ENCODE results near the gene CATSPERB. TPM values are rescaled to one million over a fixed set of nuclear protein-coding genes. Genes with fewer than 3 reads are reported as not detected.

The CATSPERB gene
- total RNA-seq, 2 donors from 2014 or later, result 0.19 to 3.5 TPM

- Histone ChIP-seq H3K27me3 (no peaks in the 10 kb centered on the region), H3K4me3 (no peak overlapping the region), H3K27ac (no peak overlapping the region), H3K9me3 (no peaks in the 10 kb centered on the region), H3K36me3 (no peaks in the 10 kb centered on the region), H3K4me1 (no peaks in the 10 kb centered on the region)
- no peak for DNase-seq (ENCODE audit: low spot score)
- TF ChIP-seq CTCF (IDR thresholded peaks at IDR 0.05), result no peak
Measured at GRCh38 chr14:91719839-91720238, 12.0 kb downstream of the CATSPERB start.

GRCh38 chr14:91716999-91717398 is 14.9 kb downstream of the CATSPERB start:
- Histone ChIP-seq H3K4me3 (no peak overlapping the region), H3K27ac (no peak overlapping the region), H3K9me3 (no peaks in the 10 kb centered on the region), H3K4me1 (no peaks in the 10 kb centered on the region), H3K36me3 (no peaks in the 10 kb centered on the region), H3K27me3 (no peaks in the 10 kb centered on the region)
- DNase-seq (ENCODE audit: low spot score), result no peak
- TF ChIP-seq CTCF (IDR thresholded peaks at IDR 0.05), result no peak

- H3K4me1 ChIP-seq, result no peaks in the 10 kb centered on the region
- H3K9me3 ChIP-seq, result no peaks in the 10 kb centered on the region
- DNase-seq (ENCODE audit: low spot score), result no peak
- no peak overlapping the region for H3K27ac ChIP-seq
- no peaks in the 10 kb centered on the region for H3K27me3 ChIP-seq
- TF ChIP-seq CTCF (IDR thresholded peaks at IDR 0.05), result no peak
- no peak overlapping the region for H3K4me3 ChIP-seq
- no peaks in the 10 kb centered on the region for H3K36me3 ChIP-seq
Measured at GRCh38 chr14:91714805-91715204, 17.1 kb downstream of the CATSPERB start.

- no peaks in the 10 kb centered on the region for H3K4me1 ChIP-seq
- no peak for DNase-seq (ENCODE audit: low spot score)
- no peak for TF ChIP-seq CTCF (IDR thresholded peaks at IDR 0.05)
- H3K9me3 ChIP-seq, result no peaks in the 10 kb centered on the region
- no peaks in the 10 kb centered on the region for H3K27me3 ChIP-seq
- H3K36me3 ChIP-seq, result no peaks in the 10 kb centered on the region
- no peak overlapping the region for H3K4me3 ChIP-seq
- H3K27ac ChIP-seq, result no peak overlapping the region
Measured at GRCh38 chr14:91708795-91709194, 23.1 kb downstream of the CATSPERB start.

- Histone ChIP-seq H3K4me3 (no peak overlapping the region), H3K27ac (no peak overlapping the region), H3K27me3 (no peaks in the 10 kb centered on the region), H3K9me3 (no peaks in the 10 kb centered on the region), H3K36me3 (no peaks in the 10 kb centered on the region), H3K4me1 (no peaks in the 10 kb centered on the region)
- no peak for TF ChIP-seq CTCF (IDR thresholded peaks at IDR 0.05)
- DNase-seq (ENCODE audit: low spot score), result no peak
Measured at GRCh38 chr14:91706996-91707395, 24.9 kb downstream of the CATSPERB start.

GRCh38 chr14:91694643-91695042 is 37.2 kb downstream of the CATSPERB start:
- TF ChIP-seq CTCF (IDR thresholded peaks at IDR 0.05), result no peak
- Histone ChIP-seq H3K27ac (no peak overlapping the region), H3K4me1 (no peaks in the 10 kb centered on the region), H3K36me3 (no peaks in the 10 kb centered on the region), H3K27me3 (no peaks in the 10 kb centered on the region), H3K4me3 (no peak overlapping the region), H3K9me3 (peaks cover 0 to 6% of the 10 kb centered on the region in 2 donors)
- no peak for DNase-seq (ENCODE audit: low spot score)

Measured in right atrium auricular region (tissue), 2 donors.